Measurements from ENCODE around the gene LRRC4B. TPM values are rescaled to one million over a fixed set of nuclear protein-coding genes. Genes with fewer than 3 reads are reported as not detected.
"Not testable (repeated sequence)": the region's sequence is repeated elsewhere in the genome, so short reads cannot be mapped to it uniquely, and the experiment has no call there.

The LRRC4B gene
- total RNA-seq, 2 experiments from 2014 or later = not detected

DNA sequence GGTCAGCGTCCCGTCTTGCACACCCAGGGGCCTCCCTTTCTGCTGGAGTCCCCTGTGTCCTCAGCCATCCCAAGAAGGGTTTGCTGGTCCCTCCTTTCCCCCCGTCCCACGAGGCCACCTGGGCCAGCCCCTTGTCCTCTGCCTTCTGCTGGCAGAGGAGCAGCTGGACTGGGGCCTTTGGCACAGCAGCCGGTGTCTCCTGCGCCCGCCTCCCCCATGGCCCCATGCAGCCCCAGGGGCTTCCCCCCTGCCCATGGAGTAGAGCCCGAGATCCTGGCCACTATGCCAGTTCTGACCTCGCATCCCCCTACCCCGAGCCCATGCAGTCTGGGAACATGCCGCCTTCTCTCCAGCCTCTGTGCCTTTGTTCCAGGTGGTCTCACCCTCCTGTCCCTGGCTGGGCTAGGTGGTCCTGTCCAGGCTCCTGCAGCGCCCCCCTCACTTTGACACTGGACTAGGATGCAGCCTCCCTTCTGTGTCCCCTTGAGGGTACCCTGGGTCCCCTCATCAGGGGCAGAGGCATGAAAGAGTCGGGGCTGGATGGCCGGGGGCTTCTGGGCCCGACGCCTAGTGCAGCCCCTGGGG lies 85.9 kb downstream of the LRRC4B start:
- Mint-ChIP-seq H3K4me3 (no peak overlapping the region), H3K36me3 (peaks cover 32% of the 10 kb centered on the region), H3K9me3 (no peaks in the 10 kb centered on the region), H3K4me1 (peaks cover 6% of the 10 kb centered on the region), H3K27me3 (no peaks in the 10 kb centered on the region), H3K27ac (no peak overlapping the region)
- ATAC-seq (ENCODE audit: low read depth) (no peak), DNase-seq (no peak)
- POLR2A ChIA-PET = no interaction called here

GRCh38 chr19:50481351-50482149 lies 86.7 kb downstream of the LRRC4B start:
- Mint-ChIP-seq H3K4me3 (no peak overlapping the region), H3K27me3 (no peaks in the 10 kb centered on the region), H3K36me3 (peaks cover 30% of the 10 kb centered on the region), H3K9me3 (no peaks in the 10 kb centered on the region), H3K4me1 (peaks cover 10% of the 10 kb centered on the region), H3K27ac (no peak overlapping the region)
- no peak for DNase-seq
- ATAC-seq (ENCODE audit: low read depth) = no peak
- POLR2A ChIA-PET = no interaction called here

- Mint-ChIP-seq H3K27ac (no peak overlapping the region), H3K4me3 (no peak overlapping the region)
Observed at GRCh38 chr19:50480281-50481111, 87.7 kb downstream of the LRRC4B start.

DNA sequence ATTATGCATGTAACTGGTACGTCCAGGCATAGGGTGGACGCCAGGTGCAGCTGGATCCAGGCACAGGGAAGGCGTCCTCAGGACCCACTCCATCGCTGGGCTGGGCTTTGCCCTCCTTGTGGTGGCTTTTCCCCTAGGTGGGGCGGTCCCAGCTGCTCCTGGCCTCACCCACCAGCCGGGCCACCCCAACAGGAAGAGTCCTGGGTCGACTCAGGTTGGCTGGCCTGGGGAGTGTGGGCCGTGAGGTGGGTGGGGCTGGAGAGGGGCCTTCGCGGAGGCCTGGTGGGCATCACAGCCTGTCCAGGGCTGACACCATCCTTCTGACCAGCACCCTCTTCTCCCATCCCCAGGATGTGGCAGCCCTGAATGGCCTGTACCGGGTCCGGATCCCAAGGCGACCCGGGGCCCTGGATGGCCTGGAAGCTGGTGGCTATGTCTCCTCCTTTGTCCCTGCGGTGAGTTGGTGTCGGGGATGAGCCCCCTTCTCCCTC lies 88.4 kb downstream of the LRRC4B start:
- Mint-ChIP-seq H3K36me3 (peaks cover 18% of the 10 kb centered on the region), H3K27ac (no peak overlapping the region), H3K9me3 (no peaks in the 10 kb centered on the region), H3K4me1 (peaks cover 15% of the 10 kb centered on the region), H3K4me3 (no peak overlapping the region), H3K27me3 (no peaks in the 10 kb centered on the region)
- ATAC-seq (ENCODE audit: low read depth) (no peak), DNase-seq (no peak)
- POLR2A ChIA-PET = interaction anchor here (1.7 to 2.0 kb wide), 2 partner anchors 31 to 122 kb away, joined by 5 to 6 read pairs; partner anchors contain the start of gene JOSD2

More at GRCh38 chr19:50480281-50481111, 87.7 kb downstream of the LRRC4B start:
- ATAC-seq (ENCODE audit: low read depth) (no peak), DNase-seq (no peak)
- POLR2A ChIA-PET = no interaction called here
- H3K27me3 Mint-ChIP-seq = no peaks in the 10 kb centered on the region
- peaks cover 12% of the 10 kb centered on the region for H3K4me1 Mint-ChIP-seq
- H3K9me3 Mint-ChIP-seq = no peaks in the 10 kb centered on the region
- H3K36me3 Mint-ChIP-seq = peaks cover 24% of the 10 kb centered on the region

- Mint-ChIP-seq H3K36me3 (peaks cover 16% of the 10 kb centered on the region), H3K9me3 (no peaks in the 10 kb centered on the region), H3K27ac (no peak overlapping the region), H3K27me3 (no peaks in the 10 kb centered on the region), H3K4me3 (no peak overlapping the region), H3K4me1 (peaks cover 15% of the 10 kb centered on the region)
- POLR2A ChIA-PET = interaction anchor here (0.6 to 2.0 kb wide), 3 partner anchors 32 to 965 kb away, joined by 5 to 7 read pairs (median 6); partner anchors contain the start of gene JOSD2
- no peak for DNase-seq
- ATAC-seq (ENCODE audit: low read depth) = no peak
Observed at GRCh38 chr19:50478901-50479715, 89.1 kb downstream of the LRRC4B start.

DNA sequence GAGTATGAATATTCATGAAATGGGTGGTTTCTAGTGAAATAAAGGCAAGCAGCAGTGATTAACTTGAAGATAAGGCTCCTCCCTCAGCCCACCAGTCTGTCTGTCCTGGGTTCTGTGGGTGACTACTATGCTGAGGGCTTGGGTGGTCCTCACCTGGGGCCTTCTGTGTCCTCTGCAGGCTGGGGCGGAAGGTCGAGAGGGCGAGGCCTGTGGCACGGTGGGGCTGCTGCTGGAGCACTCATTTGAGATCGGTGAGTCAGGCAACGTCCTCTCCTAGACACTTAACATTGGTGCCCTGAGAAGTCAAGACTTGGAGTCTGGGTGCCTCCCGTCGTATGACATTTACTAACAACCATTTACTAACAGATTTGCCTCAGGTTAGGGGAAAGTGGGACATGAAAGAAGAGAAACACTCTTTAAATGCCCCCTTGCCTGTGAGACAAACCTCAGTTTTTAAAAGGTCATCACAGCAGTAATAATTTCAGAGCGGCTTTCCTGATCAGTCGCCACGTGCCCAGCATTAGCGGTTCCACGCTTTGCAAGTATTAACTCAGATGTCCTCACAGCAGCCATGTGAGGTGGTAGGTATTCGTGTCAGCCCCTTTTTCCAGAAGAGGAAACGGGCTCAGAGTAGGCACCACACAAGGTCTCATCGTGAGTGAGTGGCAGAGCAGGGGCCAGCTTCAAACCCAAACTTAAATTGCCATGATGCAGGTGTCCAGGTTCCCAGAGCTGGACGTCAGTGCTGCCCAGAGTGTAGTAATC lies 90.3 kb downstream of the LRRC4B start:
- Mint-ChIP-seq H3K4me1 (peaks cover 15% of the 10 kb centered on the region), H3K27ac (peak overlapping the region; percentile 94), H3K36me3 (peaks cover 11% of the 10 kb centered on the region), H3K9me3 (no peaks in the 10 kb centered on the region), H3K4me3 (peak overlapping the region; percentile 99), H3K27me3 (peaks cover 2% of the 10 kb centered on the region)
- POLR2A ChIA-PET = interaction anchor here (0.5 to 2.0 kb wide), 4 partner anchors 33 to 284 kb away, joined by 3 to 6 read pairs (median 4); partner anchors contain the start of gene JOSD2
- DNase-seq (no peak), ATAC-seq (ENCODE audit: low read depth) (no peak)

- peaks cover 2% of the 10 kb centered on the region for H3K27me3 Mint-ChIP-seq
Observed at GRCh38 chr19:50476907-50477238, 91.4 kb downstream of the LRRC4B start.

DNA sequence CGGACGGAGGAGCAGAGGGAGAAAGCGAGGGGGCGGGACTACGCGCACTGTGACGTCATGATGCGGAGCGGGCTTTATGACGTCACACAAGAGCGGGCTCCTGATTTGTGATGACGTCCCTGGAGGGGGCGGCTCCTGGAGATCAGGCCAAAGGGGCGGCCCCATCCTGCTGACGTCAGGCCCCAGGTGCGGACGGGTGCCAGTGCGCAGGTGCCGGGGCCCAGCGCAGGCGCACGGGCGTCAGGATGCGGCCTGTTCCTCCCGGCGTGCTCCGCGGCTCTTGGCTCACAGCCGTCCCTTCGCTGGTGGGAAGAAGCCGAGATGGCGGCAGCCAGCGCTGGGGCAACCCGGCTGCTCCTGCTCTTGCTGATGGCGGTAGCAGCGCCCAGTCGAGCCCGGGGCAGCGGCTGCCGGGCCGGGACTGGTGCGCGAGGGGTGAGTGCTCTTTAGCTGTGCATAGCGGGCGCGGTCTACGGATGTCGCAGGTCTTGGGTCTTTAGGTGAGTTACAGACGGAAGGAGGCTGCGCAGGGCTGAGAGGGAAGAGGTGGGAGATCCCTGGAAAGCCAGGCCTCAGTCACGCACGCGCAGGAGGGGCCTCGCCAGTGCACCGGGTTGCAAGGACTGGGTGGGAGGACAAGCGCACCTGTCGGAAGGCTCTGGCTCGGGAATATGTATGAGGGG lies 91.9 kb downstream of the LRRC4B start, which contains the start of the genes EMC10 and GARIN5A:
EMC10 (plus strand) TSS at position 284 of the 683 bp plus-strand sequence; CDS start at position 322, 38 bp downstream.
GARIN5A (minus strand) TSS at position 625 of the 683 bp plus-strand sequence; CDS start at position 165, 460 bp downstream.
- H3K4me3 Mint-ChIP-seq = peak within 1 kb of the TSS; percentile 99
- DNase-seq = peak; percentile 96
- ATAC-seq (ENCODE audit: low read depth) = peak; percentile 99
- H3K27ac Mint-ChIP-seq = peak within 1 kb of the TSS; percentile 94
- H3K9me3 Mint-ChIP-seq = no peaks in the 10 kb centered on the region
- H3K27me3 Mint-ChIP-seq = peaks cover 2% of the 10 kb centered on the region
- H3K4me1 Mint-ChIP-seq = peaks cover 15% of the 10 kb centered on the region
- POLR2A ChIA-PET = interaction anchor here (0.7 to 1.2 kb wide), 4 partner anchors 35 to 118 kb away, joined by 3 to 4 read pairs (median 3); partner anchors contain the start of genes JOSD2, NR1H2 and POLD1
- peaks cover 11% of the 10 kb centered on the region for H3K36me3 Mint-ChIP-seq

More at GRCh38 chr19:50476907-50477238, 91.4 kb downstream of the LRRC4B start:
- Mint-ChIP-seq H3K27ac (peak overlapping the region; percentile 94), H3K4me3 (peak overlapping the region; percentile 99), H3K9me3 (no peaks in the 10 kb centered on the region), H3K4me1 (peaks cover 15% of the 10 kb centered on the region), H3K36me3 (peaks cover 11% of the 10 kb centered on the region)
- no peak for DNase-seq
- ATAC-seq (ENCODE audit: low read depth) = no peak
- POLR2A ChIA-PET = interaction anchor here (0.9 to 1.2 kb wide), 3 partner anchors 34 to 119 kb away, joined by 3 to 4 read pairs (median 3); partner anchors contain the start of genes JOSD2 and POLD1

DNA sequence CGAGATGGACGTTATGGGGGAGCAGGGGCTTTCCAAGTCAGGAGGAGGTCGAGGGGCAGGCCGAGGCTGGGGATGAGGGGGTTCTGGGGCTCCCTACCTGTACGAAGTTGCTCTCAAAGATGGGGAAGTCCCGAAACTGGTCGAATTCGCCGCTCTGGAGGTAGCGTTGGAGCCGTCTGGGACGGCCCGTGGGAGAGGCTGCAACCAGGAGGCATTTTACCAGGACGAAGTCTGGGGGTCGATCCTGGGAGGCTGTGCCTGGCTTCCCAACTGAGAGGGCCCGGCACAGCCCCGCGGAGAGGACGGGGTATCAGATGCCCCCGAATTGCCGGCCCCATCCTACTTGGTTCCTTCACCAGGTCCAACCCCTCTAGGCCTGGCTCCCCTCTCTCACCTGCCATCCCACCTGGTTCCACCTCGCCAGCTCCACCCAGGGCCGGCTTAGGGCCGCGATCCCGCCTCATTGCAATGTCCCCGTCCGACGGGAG lies 92.5 kb downstream of the LRRC4B start:
- POLR2A ChIA-PET = interaction anchor here (0.7 kb wide), 1 partner anchor 100 kb away, joined by 3 read pairs; the partner anchor contains the start of gene NR1H2
- peaks cover 2% of the 10 kb centered on the region for H3K27me3 Mint-ChIP-seq
- peak overlapping the region; percentile 94 for H3K27ac Mint-ChIP-seq
- H3K9me3 Mint-ChIP-seq = no peaks in the 10 kb centered on the region
- peak overlapping the region; percentile 99 for H3K4me3 Mint-ChIP-seq
- H3K36me3 Mint-ChIP-seq = peaks cover 11% of the 10 kb centered on the region
- H3K4me1 Mint-ChIP-seq = peaks cover 15% of the 10 kb centered on the region
- DNase-seq (no peak), ATAC-seq (ENCODE audit: low read depth) (peak; percentile 5)

DNA sequence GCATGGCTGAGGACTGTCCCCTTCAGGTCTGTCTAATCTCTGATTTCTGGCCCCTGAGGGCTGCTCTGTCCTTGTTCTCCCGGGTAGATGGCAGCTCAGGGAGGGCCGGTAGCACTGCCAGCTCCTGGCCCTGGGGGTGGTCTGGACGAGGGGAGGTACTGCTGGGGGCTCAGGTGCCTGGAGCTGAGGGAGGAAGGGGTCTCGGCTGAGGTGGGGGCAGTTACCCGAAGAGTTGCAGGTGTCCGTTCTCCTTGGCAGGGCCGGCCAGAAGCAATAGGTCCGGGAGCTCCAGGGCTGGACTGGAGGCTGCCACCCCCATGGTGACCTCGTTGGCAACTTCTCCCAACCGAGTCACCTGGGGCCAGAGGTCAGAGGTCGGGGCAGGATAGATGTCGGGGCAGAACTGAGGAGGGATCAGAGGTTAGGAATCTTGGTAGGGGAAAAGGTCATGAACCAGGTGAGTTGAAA lies 93.1 kb downstream of the LRRC4B start:
- Mint-ChIP-seq H3K27me3 (peaks cover 2% of the 10 kb centered on the region), H3K9me3 (no peaks in the 10 kb centered on the region), H3K4me1 (peaks cover 15% of the 10 kb centered on the region)

GRCh38 chr19:50473336-50473735 lies 94.9 kb downstream of the LRRC4B start:
- H3K27me3 Mint-ChIP-seq; ATAC-seq (ENCODE audit: low read depth); POLR2A ChIA-PET; H3K9me3 Mint-ChIP-seq; H3K27ac Mint-ChIP-seq; H3K36me3 Mint-ChIP-seq; DNase-seq; H3K4me3 Mint-ChIP-seq: not testable (repeated sequence)
- H3K4me1 Mint-ChIP-seq = peaks cover 16% of the 10 kb centered on the region

More for the DNA sequence above, 93.1 kb downstream of the LRRC4B start:
- POLR2A ChIA-PET = interaction anchor here (0.6 to 0.9 kb wide), 2 partner anchors 36 to 250 kb away, joined by 3 read pairs; partner anchors contain the start of gene JOSD2
- H3K36me3 Mint-ChIP-seq = peaks cover 11% of the 10 kb centered on the region
- peak overlapping the region; percentile 75 for H3K27ac Mint-ChIP-seq
- DNase-seq (no peak), ATAC-seq (ENCODE audit: low read depth) (no peak)
- H3K4me3 Mint-ChIP-seq = peak overlapping the region; percentile 67

All from activated naive CD8-positive, alpha-beta T cell treated with anti-CD3 and anti-CD28 coated beads, Interleukin-2, amount 10 ng/mL, durations not matched to agents 7 days and 5 days (primary cell).